22Rv1 (cell line): ENCODE data around the gene MACF1.
A peak's percentile ranks its signal among the peaks of the same experiment; 100 is the strongest.

Source experiments
- H3K27ac ChIP-seq: fragments of 450-650 bp; 2 replicates; pipeline ENCODE4 v1.5.1; 2017
- ZFX ChIP-seq: fragments of 450-650 bp; IDR thresholded peaks from 2 replicates; pipeline ENCODE4 v1.6.1; 2017; ENCODE audit warnings: antibody characterized with exemption, borderline replicate concordance
- TF ChIP-seq, protein P1 (sequence below): fragments of 450-650 bp; IDR thresholded peaks from 2 replicates; pipeline ENCODE4 v1.5.1; 2017; ENCODE audit warnings: mild to moderate bottlenecking

Gene MACF1

DNA sequence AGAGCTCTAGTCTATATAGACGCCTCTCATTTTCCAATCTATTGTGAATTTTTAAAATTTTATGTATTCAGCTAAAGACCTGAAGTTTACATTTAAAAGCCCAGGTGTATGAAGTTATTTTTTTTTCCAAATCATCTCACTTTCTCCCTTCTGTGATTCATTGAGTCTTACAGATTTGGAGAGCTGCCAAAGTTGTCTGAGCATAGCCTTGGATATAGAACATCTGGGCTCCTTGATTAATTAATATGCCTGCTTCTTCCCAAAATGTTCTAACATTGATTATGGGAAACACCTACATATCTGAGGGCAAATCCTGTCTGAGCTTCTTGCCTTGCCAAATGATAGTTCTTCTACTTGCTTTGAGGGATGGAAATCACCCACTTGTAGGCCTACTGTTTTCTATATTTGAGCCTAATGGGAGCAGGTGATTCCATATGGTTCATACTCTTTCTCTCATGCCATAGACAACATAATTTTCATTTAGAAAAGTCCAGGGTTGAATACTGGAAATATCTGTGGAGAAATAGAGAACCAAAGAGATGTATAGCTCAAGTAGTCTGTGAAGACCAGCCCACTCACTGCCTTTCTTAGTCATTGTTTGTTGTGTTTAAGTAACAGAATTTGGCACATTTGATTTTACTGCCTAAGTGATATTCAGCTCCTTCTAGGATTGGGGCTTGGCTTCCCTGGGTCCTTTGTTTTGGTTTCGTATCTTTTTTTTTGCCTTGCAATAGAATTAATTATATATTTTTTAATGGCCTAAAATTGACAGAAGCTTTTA lies 46.2 kb downstream of the MACF1 start:
- no peak overlapping the region for H3K27ac ChIP-seq
- TF ChIP-seq, protein P1, sequence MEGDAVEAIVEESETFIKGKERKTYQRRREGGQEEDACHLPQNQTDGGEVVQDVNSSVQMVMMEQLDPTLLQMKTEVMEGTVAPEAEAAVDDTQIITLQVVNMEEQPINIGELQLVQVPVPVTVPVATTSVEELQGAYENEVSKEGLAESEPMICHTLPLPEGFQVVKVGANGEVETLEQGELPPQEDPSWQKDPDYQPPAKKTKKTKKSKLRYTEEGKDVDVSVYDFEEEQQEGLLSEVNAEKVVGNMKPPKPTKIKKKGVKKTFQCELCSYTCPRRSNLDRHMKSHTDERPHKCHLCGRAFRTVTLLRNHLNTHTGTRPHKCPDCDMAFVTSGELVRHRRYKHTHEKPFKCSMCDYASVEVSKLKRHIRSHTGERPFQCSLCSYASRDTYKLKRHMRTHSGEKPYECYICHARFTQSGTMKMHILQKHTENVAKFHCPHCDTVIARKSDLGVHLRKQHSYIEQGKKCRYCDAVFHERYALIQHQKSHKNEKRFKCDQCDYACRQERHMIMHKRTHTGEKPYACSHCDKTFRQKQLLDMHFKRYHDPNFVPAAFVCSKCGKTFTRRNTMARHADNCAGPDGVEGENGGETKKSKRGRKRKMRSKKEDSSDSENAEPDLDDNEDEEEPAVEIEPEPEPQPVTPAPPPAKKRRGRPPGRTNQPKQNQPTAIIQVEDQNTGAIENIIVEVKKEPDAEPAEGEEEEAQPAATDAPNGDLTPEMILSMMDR = no peak
- no peak for TF ChIP-seq ZFX

DNA sequence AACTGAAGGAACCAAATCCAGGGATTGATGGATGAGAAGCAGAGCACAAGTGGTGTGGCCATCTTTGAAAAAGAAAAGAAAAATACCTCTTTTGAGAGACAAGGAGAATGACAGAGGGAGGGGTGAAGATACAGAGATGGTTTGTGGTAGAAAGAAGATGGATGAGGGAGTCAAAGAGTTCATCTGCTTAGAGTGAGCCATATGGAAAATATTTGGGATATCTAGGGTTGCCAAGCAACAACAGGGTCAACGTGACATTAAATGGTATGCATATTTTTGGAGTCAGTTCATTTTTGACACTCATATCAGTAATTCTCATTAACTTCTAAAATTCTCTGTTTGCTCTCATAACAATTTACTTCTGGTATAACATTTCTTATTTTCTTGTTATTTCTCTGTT lies 50.7 kb downstream of the MACF1 start:
- no peak overlapping the region for H3K27ac ChIP-seq

DNA sequence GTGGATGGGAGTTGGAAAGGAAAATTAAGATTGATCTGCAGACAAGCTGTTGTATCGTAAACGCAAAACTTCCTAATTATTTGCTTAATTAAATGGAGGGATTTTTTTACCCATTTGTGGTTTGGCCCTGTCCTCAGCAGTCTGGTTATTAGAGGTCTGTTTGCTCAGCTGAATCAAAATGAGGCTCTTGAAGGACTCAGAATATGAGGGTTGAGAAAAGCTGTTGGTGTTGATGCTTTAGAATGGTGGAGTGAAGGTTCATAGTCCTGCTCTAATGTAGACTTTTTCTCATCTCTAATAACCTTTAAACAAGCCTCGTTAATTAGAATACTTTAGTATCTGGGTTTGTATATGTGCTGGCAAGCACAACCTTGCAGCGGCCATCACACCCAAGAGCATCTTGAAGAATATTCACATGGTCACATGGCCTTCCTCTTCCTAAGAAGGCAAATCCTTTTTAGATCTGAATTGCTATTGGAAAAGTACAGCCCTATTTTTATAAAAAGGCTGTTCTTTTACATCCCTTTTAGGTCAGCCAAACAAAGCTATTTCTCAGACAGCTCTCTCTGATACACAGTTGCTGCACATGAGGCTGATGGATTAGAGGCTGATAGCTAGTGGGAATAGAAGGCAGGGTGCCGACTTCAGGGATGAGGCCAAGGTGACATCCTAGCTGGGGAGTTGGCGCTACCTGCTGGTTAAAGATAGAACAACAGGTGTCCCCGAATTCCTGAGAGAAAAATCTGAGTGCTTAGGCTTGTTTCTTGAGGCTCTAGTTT lies 53.8 kb downstream of the MACF1 start:
- H3K27ac ChIP-seq = no peak overlapping the region
- TF ChIP-seq, protein P1 = peak; percentile 89
- TF ChIP-seq ZFX = no peak

More for the DNA sequence above, 50.7 kb downstream of the MACF1 start:
- TF ChIP-seq ZFX = no peak
- TF ChIP-seq, protein P1 = no peak

DNA sequence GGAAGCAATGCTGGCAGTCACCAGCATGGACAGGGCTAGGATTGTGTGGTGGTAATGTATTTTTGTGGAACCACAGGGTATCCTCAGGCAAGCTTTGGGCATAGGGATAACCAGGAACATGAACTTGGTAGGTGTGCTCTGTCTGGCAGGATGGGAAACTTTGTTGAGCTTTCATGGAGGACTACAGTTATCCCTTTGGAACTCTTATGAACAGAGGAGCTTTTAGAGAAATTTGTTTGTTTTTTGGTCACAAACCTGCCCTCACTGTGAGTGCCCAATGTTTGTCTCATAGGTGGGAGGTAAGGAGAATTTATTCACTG lies 54.4 kb downstream of the MACF1 start:
- no peak for TF ChIP-seq ZFX
- TF ChIP-seq, protein P1 = peak; percentile 62
- no peak overlapping the region for H3K27ac ChIP-seq

DNA sequence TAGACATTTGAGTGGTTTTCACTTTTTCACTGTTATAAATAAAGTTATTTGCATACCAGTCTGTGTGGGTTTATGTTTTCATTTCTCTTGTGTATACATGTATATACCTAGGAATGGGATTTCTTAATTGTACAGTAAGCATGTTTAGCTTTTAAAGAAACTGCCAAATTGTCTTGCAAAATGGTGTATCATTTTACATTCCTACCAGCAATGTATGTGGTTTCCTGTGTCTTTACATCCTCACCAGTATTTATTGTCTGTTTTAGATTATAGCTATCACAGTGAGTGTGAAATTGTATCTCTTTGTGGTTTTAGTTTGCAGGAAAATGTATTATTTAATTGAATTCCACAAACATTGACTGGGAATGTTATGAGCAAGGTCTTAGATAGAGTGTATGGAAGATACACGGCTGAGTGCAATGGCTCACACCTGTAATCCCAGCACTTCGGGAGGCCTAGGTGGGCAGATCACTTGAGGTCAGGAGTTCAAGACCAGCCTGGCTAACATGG lies 57.3 kb downstream of the MACF1 start:
- TF ChIP-seq, protein P1 = no peak
- TF ChIP-seq ZFX = no peak
- no peak overlapping the region for H3K27ac ChIP-seq

DNA sequence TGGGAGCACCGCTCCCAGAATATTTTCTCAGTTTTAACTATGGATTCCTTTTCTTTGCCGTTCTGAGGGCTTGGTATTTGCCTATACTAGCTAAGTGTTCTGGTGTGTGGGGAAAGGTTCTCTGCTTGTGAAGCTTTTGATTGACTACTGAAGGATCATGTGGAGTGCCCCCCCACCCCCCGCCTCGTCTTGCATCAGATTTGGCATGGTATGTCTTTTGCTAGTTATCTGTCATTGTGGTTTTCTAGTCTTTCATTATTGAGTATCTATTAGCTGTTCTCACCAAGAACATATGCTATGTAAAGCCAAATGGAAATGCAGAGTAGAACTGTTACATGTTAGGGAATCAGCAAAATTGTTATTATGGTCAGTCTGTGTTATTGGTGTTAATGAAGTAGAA lies 58.3 kb downstream of the MACF1 start:
- H3K27ac ChIP-seq = no peak overlapping the region
- TF ChIP-seq, protein P1 = no peak
- TF ChIP-seq ZFX = no peak

DNA sequence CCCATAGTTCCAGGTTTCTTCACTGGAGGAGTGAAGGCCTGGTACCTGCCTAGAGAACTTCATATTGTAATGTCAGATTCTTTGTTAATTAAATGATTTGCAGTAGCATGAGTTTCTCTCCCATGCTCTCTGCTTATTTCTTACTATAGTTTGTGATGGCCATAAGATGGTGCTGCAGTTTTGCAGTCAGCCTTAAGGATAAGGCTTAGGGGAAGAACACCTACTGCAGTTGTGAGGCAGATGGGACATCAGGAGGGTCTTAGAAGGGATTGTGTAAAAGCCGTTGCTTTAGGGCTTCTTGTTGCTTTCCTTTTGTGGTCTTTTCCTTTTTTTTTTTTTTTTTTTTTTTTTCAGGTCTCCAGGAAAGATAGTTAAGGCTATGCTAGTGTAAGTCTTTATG lies 61.8 kb downstream of the MACF1 start:
- no peak overlapping the region for H3K27ac ChIP-seq
- no peak for TF ChIP-seq ZFX
- TF ChIP-seq, protein P1 = peak; percentile 40
